Esophagus muscularis mucosa (tissue), 4 donors: Measurements from ENCODE around the gene ACYP1. TPM values are rescaled to one million over a fixed set of nuclear protein-coding genes. Genes with fewer than 3 reads are reported as not detected.

Source experiments
- DNase-seq: peaks from one replicate; pipeline ENCODE4 v3.0.0-alpha.2; 2017; ENCODE audit errors: extremely low spot score
- H3K27ac ChIP-seq, 4 donors: fragments of 200-600 bp; sonication (generic); replicated peaks in 1 of 4; 1 replicate in 3 of 4; 2 replicates in 1 of 4; pipeline ENCODE4 v1.5.1; 2016 to 2019; ENCODE audit warnings: mild to moderate bottlenecking in 1 of 4
- H3K27me3 ChIP-seq, 4 donors: fragments of 200-600 bp; sonication (generic); one replicate each; pipeline versions ENCODE4 v1.5.1 to v1.6.0; 2016 to 2019
- H3K36me3 ChIP-seq, 4 donors: fragments of 200-600 bp; sonication (generic); one replicate each; pipeline ENCODE4 v1.5.1; 2016 to 2019
- H3K4me1 ChIP-seq, 4 donors: fragments of 200-600 bp; sonication (generic); one replicate each; pipeline ENCODE4 v1.5.1; 2016 to 2019
- H3K4me3 ChIP-seq, 4 donors: fragments of 200-600 bp; sonication (generic); 1 replicate in 2 of 4; 2 replicates in 2 of 4; pipeline ENCODE4 v1.5.1; 2016 to 2019; ENCODE audit warnings: mild to moderate bottlenecking in 4 of 4, moderate library complexity in 1 of 4
- H3K9me3 ChIP-seq, 4 donors: fragments of 200-600 bp; sonication (generic); 1 replicate in 3 of 4; 2 replicates in 1 of 4; pipeline ENCODE4 v1.5.1; 2016 to 2019
- EP300 ChIP-seq: sonication (generic); formaldehyde crosslinking; IDR thresholded peaks from one replicate; pipeline ENCODE4 v1.6.1; 2017; ENCODE audit warnings: antibody characterized with exemption
- POLR2A ChIP-seq: fragments of 450-650 bp; IDR thresholded peaks from one replicate; pipeline ENCODE4 v1.6.1; 2017; ENCODE audit warnings: antibody characterized with exemption, moderate library complexity, mild to moderate bottlenecking, low read depth
- POLR2AphosphoS5 ChIP-seq, 2 donors: sonication (generic); formaldehyde crosslinking; IDR thresholded peaks; one replicate each; pipeline ENCODE4 v1.6.1; 2017; ENCODE audit warnings: antibody characterized with exemption in 2 of 2
- WGBS: methylation state at CpG from one replicate; pipeline ENCODE4 v1.1.5; 2018; 5-methylcytosine and 5-hydroxymethylcytosine counted together
- intact Hi-C: fragments of 100-400 bp; cut with DNase I; formaldehyde crosslinking; loops from one replicate; pipeline ENCODE4 v1.15.1; 2023
- total RNA-seq, 4 donors: library from RNA; depleted of rRNA; stranded (reverse); fragments of >200 nt; gene quantifications; one replicate each; pipeline versions ENCODE4 v1.1.0 to v1.2.1, GENCODE V29; 2016
- TF ChIP-seq, protein P1 (sequence below), 3 experiments: fragments of 200-600 bp in 2 of 3; fragments of 450-650 bp in 1 of 3; sonication (generic) in 2 of 3; IDR thresholded peaks; one replicate each; pipeline ENCODE4 v1.5.1; 2017 to 2019; ENCODE audit warnings: antibody characterized with exemption in 3 of 3, mild to moderate bottlenecking in 2 of 3, moderate library complexity in 1 of 3

The ACYP1 gene
- total RNA-seq, 4 donors from 2014 or later, result 9.1 to 20.3 (median 16.9) TPM

DNA sequence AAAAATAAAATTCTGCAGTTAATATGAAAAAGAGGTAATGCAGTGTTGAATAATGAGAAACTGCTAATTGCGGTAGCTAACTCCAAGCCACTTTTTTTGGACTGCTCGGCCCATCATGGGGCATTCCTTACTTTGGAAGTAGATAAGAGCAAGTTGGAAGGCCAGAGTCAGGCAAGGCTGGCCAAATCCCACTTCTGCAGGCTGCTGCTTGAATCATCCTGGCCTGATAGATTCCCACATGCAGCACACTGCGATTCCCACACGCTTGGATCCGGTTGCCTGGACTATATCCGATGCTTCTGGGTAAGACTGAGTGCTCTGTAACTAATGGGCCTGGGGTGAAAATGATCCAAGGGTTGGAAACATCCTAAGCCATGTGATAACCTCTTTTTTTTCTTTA is 50.5 kb downstream of the ACYP1 start:
- no peaks in the 10 kb centered on the region for H3K27me3 ChIP-seq
- DNase-seq, result no peak
- no peaks in the 10 kb centered on the region for H3K9me3 ChIP-seq
- peaks cover 15 to 19% (median 17%) of the 10 kb centered on the region in 4 donors for H3K4me1 ChIP-seq
- intact Hi-C loops, result no loop called here
- no peak overlapping the region for H3K4me3 ChIP-seq
- WGBS, result 83% methylated on average over 6 of the region's 6 CpGs
- H3K36me3 ChIP-seq, result peaks cover 47 to 88% (median 76%) of the 10 kb centered on the region in 4 donors
- no peak for TF ChIP-seq EP300
- TF ChIP-seq POLR2A, result no peak
- TF ChIP-seq, protein P1, sequence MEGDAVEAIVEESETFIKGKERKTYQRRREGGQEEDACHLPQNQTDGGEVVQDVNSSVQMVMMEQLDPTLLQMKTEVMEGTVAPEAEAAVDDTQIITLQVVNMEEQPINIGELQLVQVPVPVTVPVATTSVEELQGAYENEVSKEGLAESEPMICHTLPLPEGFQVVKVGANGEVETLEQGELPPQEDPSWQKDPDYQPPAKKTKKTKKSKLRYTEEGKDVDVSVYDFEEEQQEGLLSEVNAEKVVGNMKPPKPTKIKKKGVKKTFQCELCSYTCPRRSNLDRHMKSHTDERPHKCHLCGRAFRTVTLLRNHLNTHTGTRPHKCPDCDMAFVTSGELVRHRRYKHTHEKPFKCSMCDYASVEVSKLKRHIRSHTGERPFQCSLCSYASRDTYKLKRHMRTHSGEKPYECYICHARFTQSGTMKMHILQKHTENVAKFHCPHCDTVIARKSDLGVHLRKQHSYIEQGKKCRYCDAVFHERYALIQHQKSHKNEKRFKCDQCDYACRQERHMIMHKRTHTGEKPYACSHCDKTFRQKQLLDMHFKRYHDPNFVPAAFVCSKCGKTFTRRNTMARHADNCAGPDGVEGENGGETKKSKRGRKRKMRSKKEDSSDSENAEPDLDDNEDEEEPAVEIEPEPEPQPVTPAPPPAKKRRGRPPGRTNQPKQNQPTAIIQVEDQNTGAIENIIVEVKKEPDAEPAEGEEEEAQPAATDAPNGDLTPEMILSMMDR (IDR thresholded peaks at IDR 0.05), result no peak
- TF ChIP-seq POLR2AphosphoS5 (IDR thresholded peaks at IDR 0.05), result no peak
- H3K27ac ChIP-seq, result peak overlapping the region in 1 of 4 donors; percentile 8

DNA sequence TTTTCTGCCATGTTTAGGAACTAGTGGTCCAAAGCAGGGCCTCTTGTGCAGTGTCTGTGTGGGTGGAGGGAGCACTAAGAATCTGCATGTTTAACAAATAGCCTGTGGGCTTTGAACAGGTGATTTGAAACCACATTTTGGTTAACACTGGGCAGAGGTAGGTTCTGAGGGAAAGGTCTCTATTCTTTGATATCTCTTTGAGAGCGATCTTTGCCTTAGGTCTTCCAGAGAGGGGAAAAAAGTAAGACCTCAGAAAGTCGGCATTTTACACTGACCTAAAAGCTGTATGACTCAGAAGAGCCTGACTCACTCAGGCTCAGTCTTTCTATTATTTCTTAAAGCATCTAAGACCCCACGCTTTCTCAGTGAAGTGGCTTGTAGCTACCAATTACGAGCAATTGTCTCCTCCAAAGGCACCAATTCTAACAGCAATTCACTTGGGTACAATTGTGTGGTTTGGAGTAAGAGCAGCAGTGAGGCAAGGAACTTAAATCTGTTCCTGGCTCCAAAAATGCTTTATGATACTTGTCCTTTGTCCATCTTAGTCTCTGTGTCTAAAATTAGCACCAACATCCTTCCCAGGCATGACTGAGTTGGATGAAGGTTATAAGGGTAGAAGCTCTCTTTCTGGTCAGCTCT is 52.3 kb downstream of the ACYP1 start:
- peaks cover 15 to 20% (median 19%) of the 10 kb centered on the region in 4 donors for H3K4me1 ChIP-seq
- H3K36me3 ChIP-seq, result peaks cover 37 to 88% (median 76%) of the 10 kb centered on the region in 4 donors
- no peaks in the 10 kb centered on the region for H3K27me3 ChIP-seq
- DNase-seq, result no peak
- intact Hi-C loops, result no loop called here
- 45% methylated on average over 4 of the region's 4 CpGs for WGBS
- H3K27ac ChIP-seq, result peak overlapping the region; percentile 36 to 50 (median 48)
- no peak overlapping the region for H3K4me3 ChIP-seq
- TF ChIP-seq EP300, result no peak
- no peaks in the 10 kb centered on the region for H3K9me3 ChIP-seq

DNA sequence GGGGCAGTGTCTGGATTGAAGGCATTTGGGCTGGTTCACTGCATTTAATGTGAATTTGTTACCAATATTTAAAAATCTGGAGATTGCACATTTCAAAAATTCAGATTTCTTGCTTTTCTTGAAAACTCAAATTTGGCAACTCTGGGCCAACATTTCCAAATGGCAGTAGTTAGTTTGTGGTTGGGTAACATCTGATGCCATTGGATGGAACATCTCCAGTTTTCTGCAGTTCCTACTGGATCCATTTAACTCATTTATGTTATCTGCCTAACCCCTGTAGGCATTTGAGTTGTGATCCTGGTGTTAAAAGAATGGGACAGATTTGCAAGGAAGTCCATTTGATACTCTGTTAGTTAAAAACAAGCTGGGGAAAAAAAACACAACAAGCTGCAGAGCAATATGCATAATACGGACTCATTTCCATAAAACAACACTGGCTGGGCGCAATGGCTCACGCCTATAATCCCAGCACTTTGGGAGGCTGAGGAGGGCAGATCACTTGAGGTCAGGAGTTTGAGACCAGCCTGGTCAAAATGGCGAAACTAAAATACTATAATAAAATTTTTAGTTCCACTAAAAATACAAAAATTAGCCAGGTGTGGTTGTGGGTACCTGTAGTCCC is 53.2 kb downstream of the ACYP1 start:
- peak overlapping the region in 3 of 4 donors; percentile 29 to 50 (median 36) for H3K27ac ChIP-seq
- TF ChIP-seq POLR2A, result no peak
- TF ChIP-seq, protein P1 (IDR thresholded peaks at IDR 0.05), result no peak
- no peak for TF ChIP-seq EP300
- TF ChIP-seq POLR2AphosphoS5 (IDR thresholded peaks at IDR 0.05), result no peak
- intact Hi-C loops, result no loop called here
- no peak for DNase-seq
- peaks cover 36 to 88% (median 76%) of the 10 kb centered on the region in 4 donors for H3K36me3 ChIP-seq
- H3K4me1 ChIP-seq, result peaks cover 16 to 21% (median 19%) of the 10 kb centered on the region in 4 donors
- WGBS, result 96% methylated on average over 4 of the region's 4 CpGs
- no peak overlapping the region for H3K4me3 ChIP-seq
- H3K27me3 ChIP-seq, result no peaks in the 10 kb centered on the region
- no peaks in the 10 kb centered on the region for H3K9me3 ChIP-seq

DNA sequence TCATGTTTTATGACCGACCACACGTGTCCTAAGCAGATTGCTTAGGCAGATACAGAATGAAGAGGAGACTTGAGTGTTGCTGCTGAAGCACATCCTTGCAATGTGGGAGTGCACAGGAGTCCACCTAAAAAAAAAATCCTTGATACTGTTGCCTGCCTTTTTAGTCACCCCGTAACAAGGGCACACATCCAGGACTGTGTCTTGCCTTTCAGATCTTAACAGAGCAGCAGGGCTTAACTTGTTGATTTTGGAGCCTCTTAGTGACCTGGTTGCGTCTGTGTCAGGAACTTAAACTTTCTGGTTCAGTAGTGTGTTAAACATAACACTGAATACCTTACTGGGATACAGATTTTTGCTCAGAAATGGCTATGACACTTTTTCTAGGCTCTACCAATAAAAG is 54.6 kb downstream of the ACYP1 start:
- DNase-seq, result no peak
- Histone ChIP-seq H3K27ac (no peak overlapping the region), H3K27me3 (no peaks in the 10 kb centered on the region), H3K4me1 (peaks cover 21 to 33% (median 30%) of the 10 kb centered on the region in 4 donors), H3K4me3 (no peak overlapping the region), H3K36me3 (peaks cover 32 to 84% (median 72%) of the 10 kb centered on the region in 4 donors), H3K9me3 (no peaks in the 10 kb centered on the region)
- TF ChIP-seq POLR2AphosphoS5 (IDR thresholded peaks at IDR 0.05) (no peak), EP300 (no peak)
- TF ChIP-seq, protein P1 (IDR thresholded peaks at IDR 0.05), result no peak
- intact Hi-C loops, result loop anchor here (10.0 kb wide), 1 partner anchor 76 kb away; no protein-coding TSS in a partner anchor
- WGBS, result 87% methylated on average over 4 of the region's 4 CpGs

DNA sequence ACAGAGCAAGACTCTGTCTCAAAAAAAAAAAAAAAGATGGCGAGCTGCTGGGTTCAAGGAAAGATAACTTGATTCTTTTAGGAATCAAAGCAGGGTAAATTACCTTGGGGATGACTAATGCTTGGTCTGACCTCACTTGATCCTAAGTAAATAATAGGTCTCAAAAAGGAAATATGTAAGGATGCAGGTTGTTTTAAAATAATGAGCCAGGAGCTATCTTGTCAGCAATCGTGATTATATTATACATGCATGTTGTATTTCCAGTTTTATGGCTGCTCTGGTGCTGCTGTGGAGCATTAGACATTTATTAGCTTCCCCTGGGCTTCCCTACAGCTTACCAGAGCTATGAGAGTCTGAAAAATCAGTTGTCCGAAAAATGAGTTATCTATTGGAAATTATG is 58.5 kb downstream of the ACYP1 start:
- intact Hi-C loops, result loop anchor here (10.0 kb wide), 1 partner anchor 79 kb away; no protein-coding TSS in a partner anchor
- H3K36me3 ChIP-seq, result peaks cover 23 to 58% (median 54%) of the 10 kb centered on the region in 4 donors

More for the DNA sequence above, 58.5 kb downstream of the ACYP1 start:
- H3K4me3 ChIP-seq, result no peak overlapping the region
- no peaks in the 10 kb centered on the region for H3K9me3 ChIP-seq
- no peak for TF ChIP-seq POLR2A
- TF ChIP-seq POLR2AphosphoS5 (IDR thresholded peaks at IDR 0.05), result no peak
- no peak for TF ChIP-seq EP300
- TF ChIP-seq, protein P1 (IDR thresholded peaks at IDR 0.05), result no peak
- no peak overlapping the region for H3K27ac ChIP-seq
- H3K27me3 ChIP-seq, result no peaks in the 10 kb centered on the region
- peaks cover 15 to 34% (median 25%) of the 10 kb centered on the region in 4 donors for H3K4me1 ChIP-seq
- 81% methylated on average over 3 of the region's 3 CpGs for WGBS
- DNase-seq, result no peak
